ENCODE data around the gene HEYL. TPM values are rescaled to one million over a fixed set of nuclear protein-coding genes. Genes with fewer than 3 reads are reported as not detected.

Gene HEYL
- total and polyA plus RNA-seq, 2 experiments from 2014 or later, result not detected

GRCh38 chr1:39576016-39576657 lies 63.3 kb downstream of the HEYL start:
- in situ Hi-C loops (cut with MboI), result no loop called here
- peak; percentile 68 for DNase-seq
- Histone ChIP-seq H3K4me3 (peak overlapping the region; percentile 98), H3K4me2 (ENCODE audit: unreplicated experiment) (peak overlapping the region; percentile 89), H2AFZ (peak overlapping the region; percentile 34; the same call in 1 of the 2 replicates), H3K4me1 (ENCODE audit: insufficient read depth) (peaks cover 23% of the 10 kb centered on the region), H3K9me3 (ENCODE audit: low read depth) (no peaks in the 10 kb centered on the region), H3K27ac (peak overlapping the region; percentile 79), H3K27me3 (replicated peaks; ENCODE audit: insufficient read depth) (no peaks in the 10 kb centered on the region), H3K79me2 (ENCODE audit: insufficient read depth) (peaks cover 51% of the 10 kb centered on the region), H3K9me2 (ENCODE audit: insufficient read depth) (no peaks in the 10 kb centered on the region), H3K9ac (peak overlapping the region; percentile 97), H3K36me3 (ENCODE audit: low read depth) (peaks cover 23% of the 10 kb centered on the region), H3F3A (ENCODE audit: insufficient read depth) (peaks cover 22% of the 10 kb centered on the region; the same call in 1 of the 2 replicates), H4K20me1 (ENCODE audit: insufficient read depth) (peaks cover 33% of the 10 kb centered on the region)
- 1 to 4% methylated on average over 63 to 76 of the region's 87 CpGs for WGBS, 2 experiments (ENCODE audit: low coverage in 1 of 2, low lambda C conversion rate in 2 of 2, missing lambda C conversion rate in 2 of 2)
- no peak for TF ChIP-seq EZH2phosphoT487 (IDR thresholded peaks at IDR 0.05; ENCODE audit: insufficient read depth, low read depth)
- no peak for TF ChIP-seq EZH2 (IDR thresholded peaks at IDR 0.05; ENCODE audit: insufficient read depth, poor library complexity, severe bottlenecking)

GRCh38 chr1:39575191-39576015 lies 64.0 kb downstream of the HEYL start:
- Histone ChIP-seq H3K27me3 (replicated peaks; ENCODE audit: insufficient read depth) (no peaks in the 10 kb centered on the region), H3F3A (ENCODE audit: insufficient read depth) (peaks cover 22% of the 10 kb centered on the region; the same call in 1 of the 2 replicates), H3K27ac (peak overlapping the region; percentile 79), H4K20me1 (ENCODE audit: insufficient read depth) (peaks cover 33% of the 10 kb centered on the region), H3K4me2 (ENCODE audit: unreplicated experiment) (peak overlapping the region; percentile 89), H3K9me2 (ENCODE audit: insufficient read depth) (no peaks in the 10 kb centered on the region), H3K4me3 (peak overlapping the region; percentile 98), H3K9me3 (ENCODE audit: low read depth) (no peaks in the 10 kb centered on the region), H3K36me3 (ENCODE audit: low read depth) (peaks cover 31% of the 10 kb centered on the region), H3K79me2 (ENCODE audit: insufficient read depth) (peaks cover 59% of the 10 kb centered on the region), H3K4me1 (ENCODE audit: insufficient read depth) (peaks cover 23% of the 10 kb centered on the region), H2AFZ (peak overlapping the region; percentile 35; the same call in 1 of the 2 replicates), H3K9ac (peak overlapping the region; percentile 97)
- DNase-seq, result peak; percentile 89
- 4% methylated on average over 25 to 41 of the region's 48 CpGs for WGBS, 2 experiments (ENCODE audit: low coverage in 1 of 2, low lambda C conversion rate in 2 of 2, missing lambda C conversion rate in 2 of 2)
- TF ChIP-seq EZH2phosphoT487 (IDR thresholded peaks at IDR 0.05; ENCODE audit: insufficient read depth, low read depth), result no peak
- no peak for TF ChIP-seq EZH2 (IDR thresholded peaks at IDR 0.05; ENCODE audit: insufficient read depth, poor library complexity, severe bottlenecking)
- in situ Hi-C loops (cut with MboI), result no loop called here

- in situ Hi-C loops (cut with MboI), result no loop called here
- H3K79me2 ChIP-seq (ENCODE audit: insufficient read depth), result peaks cover 66% of the 10 kb centered on the region
- 45 to 57% methylated on average over 4 to 5 of the region's 5 CpGs for WGBS, 2 experiments (ENCODE audit: low coverage in 1 of 2, low lambda C conversion rate in 2 of 2, missing lambda C conversion rate in 2 of 2)
- DNase-seq, result peak; percentile 37
- no peak overlapping the region for H2AFZ ChIP-seq
- H3K27ac ChIP-seq, result peak overlapping the region; percentile 79
- peaks cover 23% of the 10 kb centered on the region for H3K4me1 ChIP-seq (ENCODE audit: insufficient read depth)
- peak overlapping the region; percentile 89 for H3K4me2 ChIP-seq (ENCODE audit: unreplicated experiment)
- no peaks in the 10 kb centered on the region for H3K9me3 ChIP-seq (ENCODE audit: low read depth)
- H3K9ac ChIP-seq, result peak overlapping the region; percentile 97
- peaks cover 22% of the 10 kb centered on the region; the same call in 1 of the 2 replicates for H3F3A ChIP-seq (ENCODE audit: insufficient read depth)
- no peaks in the 10 kb centered on the region for H3K9me2 ChIP-seq (ENCODE audit: insufficient read depth)
- H3K36me3 ChIP-seq (ENCODE audit: low read depth), result peaks cover 38% of the 10 kb centered on the region
- peaks cover 33% of the 10 kb centered on the region for H4K20me1 ChIP-seq (ENCODE audit: insufficient read depth)
- H3K4me3 ChIP-seq, result peak overlapping the region; percentile 98
- TF ChIP-seq EZH2phosphoT487 (IDR thresholded peaks at IDR 0.05; ENCODE audit: insufficient read depth, low read depth) (no peak), EZH2 (IDR thresholded peaks at IDR 0.05; ENCODE audit: insufficient read depth, poor library complexity, severe bottlenecking) (no peak)
- H3K27me3 ChIP-seq (replicated peaks; ENCODE audit: insufficient read depth), result no peaks in the 10 kb centered on the region
Observed at GRCh38 chr1:39574646-39575045, 64.8 kb downstream of the HEYL start.

Other genes starting within 250 kb of the HEYL start
- not detected in 2 replicates for gene BMP8A, start 148.0 kb downstream of the HEYL start, total RNA-seq (2014; rRNA removed; shearing (Covaris generic))
- not detected in 2 replicates for gene BMP8A, start 148.0 kb downstream of the HEYL start, polyA plus RNA-seq (2016; fragmentation: Nextera tagmentation; extraction: Ambion mirVana)
- 102 and 117 TPM in 2 replicates for gene PABPC4, start 62.9 kb downstream of the HEYL start, total RNA-seq (2014; rRNA removed; shearing (Covaris generic))
- gene PABPC4, start 62.9 kb downstream of the HEYL start, polyA plus RNA-seq (2016; fragmentation: Nextera tagmentation; extraction: Ambion mirVana), result 92.9 and 94.8 TPM in 2 replicates
- not detected in 2 replicates for gene NT5C1A, start 32.5 kb upstream of the HEYL start, total RNA-seq (2014; rRNA removed; shearing (Covaris generic))
- gene NT5C1A, start 32.5 kb upstream of the HEYL start, polyA plus RNA-seq (2016; fragmentation: Nextera tagmentation; extraction: Ambion mirVana), result not detected in 2 replicates
- not detected in 2 replicates for gene HPCAL4, start 51.8 kb upstream of the HEYL start, total RNA-seq (2014; rRNA removed; shearing (Covaris generic))
- not detected in 2 replicates for gene HPCAL4, start 51.8 kb upstream of the HEYL start, polyA plus RNA-seq (2016; fragmentation: Nextera tagmentation; extraction: Ambion mirVana)
- gene PPIE, start 99.2 kb upstream of the HEYL start, total RNA-seq (2014; rRNA removed; shearing (Covaris generic)), result 19.9 and 35.3 TPM in 2 replicates
- gene PPIE, start 99.2 kb upstream of the HEYL start, polyA plus RNA-seq (2016; fragmentation: Nextera tagmentation; extraction: Ambion mirVana), result 63.4 and 68.0 TPM in 2 replicates
- gene OXCT2, start 131.7 kb upstream of the HEYL start, total RNA-seq (2014; rRNA removed; shearing (Covaris generic)), result 0.89 and 3.5 TPM in 2 replicates
- gene OXCT2, start 131.7 kb upstream of the HEYL start, polyA plus RNA-seq (2016; fragmentation: Nextera tagmentation; extraction: Ambion mirVana), result 0.37 and 0.69 TPM in 2 replicates
- not detected in 2 replicates for gene BMP8B, start 149.2 kb upstream of the HEYL start, total RNA-seq (2014; rRNA removed; shearing (Covaris generic))
- gene BMP8B, start 149.2 kb upstream of the HEYL start, polyA plus RNA-seq (2016; fragmentation: Nextera tagmentation; extraction: Ambion mirVana), result not detected in 2 replicates
- gene TRIT1, start 243.9 kb upstream of the HEYL start, total RNA-seq (2014; rRNA removed; shearing (Covaris generic)), result 17.1 and 25.8 TPM in 2 replicates
- gene TRIT1, start 243.9 kb upstream of the HEYL start, polyA plus RNA-seq (2016; fragmentation: Nextera tagmentation; extraction: Ambion mirVana), result 16.2 and 16.9 TPM in 2 replicates